HG02943 (cell line): ENCODE results near the gene CREBZF.

ENCODE experiments used
- ATAC-seq: cut with Tn5 transposase; IDR thresholded peaks from one replicate; pipeline ENCODE4 v1.9.1; 2021; ENCODE audit warnings: mild to moderate bottlenecking, low read depth, moderate library complexity; ENCODE audit not compliant: unreplicated experiment

CREBZF gene, protein sequence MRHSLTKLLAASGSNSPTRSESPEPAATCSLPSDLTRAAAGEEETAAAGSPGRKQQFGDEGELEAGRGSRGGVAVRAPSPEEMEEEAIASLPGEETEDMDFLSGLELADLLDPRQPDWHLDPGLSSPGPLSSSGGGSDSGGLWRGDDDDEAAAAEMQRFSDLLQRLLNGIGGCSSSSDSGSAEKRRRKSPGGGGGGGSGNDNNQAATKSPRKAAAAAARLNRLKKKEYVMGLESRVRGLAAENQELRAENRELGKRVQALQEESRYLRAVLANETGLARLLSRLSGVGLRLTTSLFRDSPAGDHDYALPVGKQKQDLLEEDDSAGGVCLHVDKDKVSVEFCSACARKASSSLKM

DNA sequence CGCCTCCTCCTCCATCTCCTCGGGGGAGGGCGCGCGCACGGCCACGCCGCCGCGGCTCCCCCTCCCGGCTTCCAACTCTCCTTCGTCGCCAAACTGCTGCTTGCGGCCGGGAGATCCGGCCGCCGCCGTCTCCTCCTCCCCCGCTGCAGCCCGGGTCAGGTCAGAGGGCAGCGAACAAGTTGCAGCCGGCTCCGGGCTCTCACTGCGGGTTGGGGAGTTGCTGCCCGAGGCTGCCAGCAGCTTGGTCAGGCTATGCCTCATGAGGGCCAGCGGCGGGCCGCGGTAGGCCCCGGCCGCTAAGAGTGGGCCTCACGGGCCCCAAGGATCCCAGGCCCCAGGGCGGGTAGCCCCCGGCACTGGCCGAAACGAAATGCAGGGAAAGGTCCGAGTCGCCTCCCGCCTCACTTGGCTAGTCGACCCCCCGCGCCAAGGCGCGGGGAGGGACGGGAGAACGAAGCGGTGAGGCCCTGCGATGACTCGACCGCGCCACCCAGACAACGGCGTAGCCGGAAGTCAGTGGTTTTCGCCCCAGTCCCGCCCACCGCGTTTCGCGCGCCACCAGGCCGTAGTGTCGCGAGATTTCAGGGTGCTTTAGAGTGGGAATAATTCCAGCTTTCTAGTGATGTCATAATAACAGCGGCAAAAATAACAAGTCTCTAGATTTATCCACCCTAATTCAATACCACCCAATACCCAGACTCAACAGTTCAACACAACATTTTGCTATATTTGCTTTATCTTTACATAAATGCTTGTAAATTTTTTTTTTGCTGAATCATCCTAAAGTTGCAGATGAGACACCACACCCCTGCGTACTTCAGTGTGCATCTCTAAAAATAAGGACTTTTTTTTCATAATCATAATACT is at the start of gene CREBZF:
CREBZF (minus strand) TSS at position 515 of the 867 bp plus-strand sequence; CDS start at position 261, 254 bp downstream.
- ATAC-seq = peak; percentile 90

DNA sequence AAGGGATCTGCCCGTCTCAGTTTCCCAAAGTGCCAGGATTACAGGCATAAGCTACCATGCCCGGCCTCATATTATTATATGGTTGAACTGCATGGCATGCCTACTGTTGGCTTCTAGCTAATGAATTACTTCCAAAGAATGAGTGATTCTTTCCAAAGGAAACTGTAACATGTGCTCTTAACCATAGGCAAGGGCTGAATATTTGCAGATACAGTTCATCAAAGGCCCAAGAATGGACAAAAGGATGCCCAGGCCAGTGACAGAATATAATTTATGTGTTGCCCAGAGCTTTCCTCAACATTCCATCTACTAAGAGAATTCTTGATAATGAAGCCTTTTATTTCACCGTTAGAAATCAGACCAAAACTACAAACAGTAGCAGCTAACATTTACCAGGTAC is 48.0 kb upstream of the CREBZF start:
- no peak for ATAC-seq

DNA sequence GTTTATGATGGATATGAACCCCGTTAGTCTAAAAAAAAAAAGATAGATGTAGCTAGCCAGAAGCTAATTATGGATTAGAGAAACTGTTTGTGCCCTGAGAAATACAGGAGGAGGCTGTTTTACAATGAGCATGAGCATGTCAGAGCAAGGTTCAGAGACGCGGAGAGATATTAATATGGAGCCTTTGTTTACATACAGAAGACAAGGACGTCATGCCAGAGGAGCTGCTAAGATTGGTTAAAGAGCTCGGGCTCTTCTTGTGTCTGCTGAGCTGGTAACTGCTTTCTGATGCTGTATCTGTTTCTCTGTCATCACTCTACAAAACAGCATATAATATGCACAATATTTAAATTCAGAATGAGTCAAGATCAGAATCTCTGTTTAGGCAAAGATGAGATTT is 46.0 kb upstream of the CREBZF start:
- no peak for ATAC-seq

DNA sequence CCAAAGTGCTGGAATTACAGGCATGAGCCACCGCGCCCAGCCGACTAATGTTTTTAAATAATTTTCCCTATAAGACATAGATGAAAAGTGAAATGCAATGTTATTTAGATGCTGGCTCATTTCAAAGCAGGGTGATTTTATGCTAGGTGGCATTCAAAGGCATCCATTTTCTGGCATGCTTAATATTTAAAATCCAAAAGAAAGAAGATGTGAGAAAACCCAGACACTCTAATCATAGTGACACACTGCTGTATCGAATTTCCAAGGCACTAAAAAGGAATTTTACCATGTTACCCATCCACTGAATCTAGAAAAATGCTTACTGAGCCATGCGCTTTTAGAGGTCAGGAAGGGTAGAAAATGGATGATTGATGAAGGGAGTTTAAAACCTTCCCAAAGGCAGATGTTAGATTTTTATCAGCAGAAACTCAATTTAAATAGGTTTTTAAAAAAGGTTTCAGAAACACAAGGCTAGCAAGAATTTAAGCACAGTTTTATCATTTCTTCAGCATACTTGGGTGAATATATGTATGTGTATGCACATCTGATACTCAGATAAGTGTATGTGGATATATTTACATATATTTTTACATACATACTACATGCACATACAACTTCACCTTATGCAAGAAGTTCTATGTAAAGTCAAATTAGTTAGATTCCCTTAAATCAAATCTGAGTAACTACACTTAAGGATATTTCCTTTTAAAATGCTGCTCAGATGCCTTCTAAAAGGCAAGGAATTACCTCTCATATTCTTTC is 45.2 kb upstream of the CREBZF start:
- ATAC-seq = no peak

DNA sequence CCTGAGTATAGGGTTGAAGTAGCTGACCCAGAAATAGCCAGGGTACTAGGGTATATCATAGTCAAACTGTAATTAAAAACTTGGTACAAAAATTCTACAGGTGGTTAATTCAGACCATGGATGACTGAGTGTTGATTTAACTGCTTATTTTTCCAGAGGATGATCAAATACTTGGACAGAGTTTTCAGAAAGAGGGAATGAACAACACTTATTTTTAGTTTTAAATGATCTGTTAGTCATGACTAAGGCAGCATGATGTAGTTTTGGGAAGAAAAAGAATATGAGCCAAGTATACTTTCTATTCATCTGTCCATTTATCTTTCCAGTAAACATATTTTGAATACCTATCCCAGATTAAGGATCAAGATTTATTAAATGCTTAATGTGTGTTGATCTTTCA is 40.9 kb upstream of the CREBZF start:
- ATAC-seq = no peak

DNA sequence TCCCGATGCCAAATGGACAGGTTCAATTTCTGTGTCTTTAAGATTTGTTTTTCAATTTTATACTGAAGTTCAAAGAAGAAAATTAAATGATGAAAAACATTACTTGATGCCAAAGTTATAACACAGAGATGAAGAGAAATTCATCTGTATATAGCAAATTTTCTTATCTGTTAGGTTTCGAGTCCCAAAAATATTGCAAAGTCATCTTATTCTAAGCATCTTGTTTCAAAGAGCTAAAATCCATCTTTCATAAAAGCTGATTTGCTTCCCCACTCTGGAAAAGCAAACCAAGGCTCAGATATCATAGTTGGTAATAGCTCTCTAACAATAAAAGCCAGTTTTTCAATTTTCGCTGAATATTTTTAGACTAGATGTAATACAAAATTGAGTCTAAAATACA is 40.0 kb upstream of the CREBZF start:
- ATAC-seq = no peak

DNA sequence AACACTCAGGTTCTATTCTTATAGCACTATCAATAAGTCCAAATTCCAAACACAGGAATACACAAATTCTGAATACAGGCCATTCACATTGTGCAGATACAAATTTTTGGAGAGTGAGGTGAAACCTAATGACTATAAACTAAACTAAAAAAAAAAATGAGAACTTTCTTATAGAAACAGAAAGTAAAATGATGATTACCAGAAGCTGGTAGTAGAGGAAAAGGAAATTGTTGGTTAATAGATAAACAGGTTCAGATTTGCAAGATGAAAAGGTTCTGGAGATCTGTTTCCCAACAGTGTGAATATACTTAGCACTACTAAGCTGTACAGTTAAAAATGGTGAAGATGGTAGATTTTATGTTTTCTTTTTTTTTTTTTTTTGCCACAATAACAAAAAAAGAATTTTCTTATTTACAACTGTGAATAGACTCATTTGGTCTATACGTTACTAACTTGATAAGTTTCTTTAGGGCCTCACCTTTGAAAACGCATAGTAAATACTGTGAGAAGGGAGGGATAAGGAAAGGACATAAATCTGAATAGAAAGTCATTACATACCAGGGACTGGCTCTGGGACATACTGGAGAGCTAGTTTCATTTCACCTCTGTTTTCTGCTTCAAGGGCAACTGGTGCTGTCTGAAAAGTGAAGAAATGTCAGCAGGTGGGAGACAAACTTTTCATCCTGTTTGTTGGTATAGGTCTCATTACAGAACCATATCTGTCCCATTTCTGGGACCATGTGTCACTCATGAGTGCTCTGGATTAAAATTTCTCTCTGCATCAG is 35.2 kb upstream of the CREBZF start:
- peak; percentile 84 for ATAC-seq

DNA sequence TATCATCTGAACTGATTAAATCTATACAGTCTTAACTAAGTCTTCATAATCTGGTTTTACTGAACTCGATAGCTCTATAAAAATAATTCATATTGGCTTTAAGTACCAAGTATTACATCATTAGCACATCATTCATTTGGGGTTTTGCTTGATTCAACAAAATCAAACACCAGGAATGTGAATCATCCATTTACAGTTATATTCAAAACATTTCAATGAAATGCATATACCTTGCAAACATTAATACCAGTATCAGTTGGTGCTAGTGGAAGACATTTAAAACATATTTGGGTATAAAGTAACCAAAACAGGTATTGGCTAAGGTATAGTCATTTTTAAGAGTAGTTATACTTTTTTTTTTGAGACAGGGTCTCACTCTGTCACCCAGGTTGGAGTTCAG is 33.3 kb upstream of the CREBZF start:
- no peak for ATAC-seq

DNA sequence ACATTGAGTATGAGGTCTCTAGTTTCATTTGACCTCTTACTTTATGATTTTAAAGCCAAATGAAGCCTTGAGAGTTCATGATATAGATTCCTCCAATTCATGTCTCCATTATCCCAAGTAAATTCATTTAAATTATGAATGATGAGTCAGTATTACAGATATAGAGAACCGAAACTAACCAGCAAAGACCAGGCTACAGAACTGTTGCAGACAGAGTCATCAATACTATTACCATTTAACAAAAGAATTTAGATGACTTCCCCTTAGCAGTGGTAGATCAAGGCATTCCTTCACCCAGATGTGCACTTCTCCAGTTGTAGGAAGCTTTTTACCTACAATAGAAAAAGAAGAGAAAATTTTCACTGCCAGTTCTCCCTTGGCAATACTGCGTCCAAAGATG is 32.8 kb upstream of the CREBZF start:
- no peak for ATAC-seq

DNA sequence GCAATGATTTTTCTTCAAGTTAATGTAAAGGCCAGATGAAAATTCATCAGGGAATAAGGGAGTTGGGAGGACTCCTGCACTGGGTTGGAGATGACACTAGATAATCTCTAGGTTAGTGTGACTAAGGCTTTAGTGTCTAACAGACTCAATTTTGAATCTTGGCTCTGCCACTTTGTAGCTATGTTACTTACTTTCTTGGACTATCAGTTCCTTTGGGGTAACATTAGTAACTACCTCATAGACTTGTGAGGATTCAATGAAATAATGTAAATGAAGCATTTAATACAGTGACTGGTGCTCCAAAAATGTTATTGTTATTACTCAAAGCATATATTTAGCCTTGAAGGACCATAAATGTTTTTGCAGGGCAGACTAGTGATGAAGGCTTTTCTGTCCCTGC is 30.6 kb upstream of the CREBZF start:
- no peak for ATAC-seq

DNA sequence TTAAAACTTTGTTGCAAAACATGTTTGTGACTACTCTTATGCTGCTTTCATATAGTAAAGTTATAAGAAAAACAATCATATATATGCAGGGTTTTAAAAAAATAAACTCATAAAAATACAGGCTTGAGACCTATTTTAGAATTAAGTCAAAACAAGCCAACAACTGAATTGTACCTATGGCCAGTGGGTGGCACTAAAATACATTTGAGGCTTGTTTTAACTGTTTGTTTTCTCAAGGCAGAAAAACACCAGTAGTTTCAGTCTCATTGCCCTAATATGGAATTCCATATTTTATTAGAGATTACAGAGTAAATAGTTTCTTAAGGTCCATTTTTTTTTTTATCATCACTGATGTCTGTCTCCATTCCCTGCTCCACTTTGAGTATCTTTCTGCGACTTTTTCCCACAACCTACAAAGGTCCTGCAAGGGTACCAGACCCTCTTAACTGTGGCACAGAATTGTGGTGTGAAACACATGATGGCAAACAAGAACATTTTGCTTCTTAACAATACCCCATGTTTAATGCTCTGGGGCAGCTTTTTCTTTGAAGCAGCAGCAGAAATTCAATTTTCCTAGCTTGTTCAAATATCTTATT is 29.6 kb upstream of the CREBZF start:
- no peak for ATAC-seq

DNA sequence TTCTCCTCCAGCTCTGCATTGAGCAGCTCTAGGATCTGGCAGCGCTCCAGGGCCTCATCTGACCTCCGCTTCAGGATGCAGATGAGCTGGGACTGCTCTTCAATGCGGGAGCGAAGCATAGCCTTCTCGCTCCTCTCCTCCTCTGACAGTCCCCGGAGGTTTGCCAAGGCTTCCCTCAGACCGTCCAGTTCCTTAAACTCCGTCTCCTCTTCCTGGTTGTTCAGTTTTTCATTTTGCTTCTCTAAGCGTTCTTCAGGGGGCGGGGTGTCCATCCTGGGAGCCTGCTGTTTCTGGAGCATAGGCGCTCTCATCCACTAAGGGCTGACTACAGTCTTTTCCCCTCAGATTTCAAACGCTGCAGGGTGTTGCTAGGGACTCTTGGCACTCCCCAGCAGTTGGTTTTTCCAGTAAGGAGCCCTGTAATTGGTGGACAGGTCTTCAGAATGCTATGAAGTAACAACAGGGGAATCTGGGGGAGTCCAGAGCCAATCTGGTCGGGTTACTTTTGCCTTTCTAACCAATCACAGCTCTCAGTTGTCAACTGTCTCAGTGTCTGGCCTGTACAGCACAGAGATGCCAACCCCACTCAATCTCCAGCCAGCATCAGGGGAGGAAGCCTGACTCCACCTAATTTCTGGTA is 21.0 kb upstream of the CREBZF start, which contains the start of gene CCDC89:
CCDC89 (minus strand) TSS at position 376 of the 640 bp plus-strand sequence; CDS start at position 311, 65 bp downstream.
- no peak for ATAC-seq

DNA sequence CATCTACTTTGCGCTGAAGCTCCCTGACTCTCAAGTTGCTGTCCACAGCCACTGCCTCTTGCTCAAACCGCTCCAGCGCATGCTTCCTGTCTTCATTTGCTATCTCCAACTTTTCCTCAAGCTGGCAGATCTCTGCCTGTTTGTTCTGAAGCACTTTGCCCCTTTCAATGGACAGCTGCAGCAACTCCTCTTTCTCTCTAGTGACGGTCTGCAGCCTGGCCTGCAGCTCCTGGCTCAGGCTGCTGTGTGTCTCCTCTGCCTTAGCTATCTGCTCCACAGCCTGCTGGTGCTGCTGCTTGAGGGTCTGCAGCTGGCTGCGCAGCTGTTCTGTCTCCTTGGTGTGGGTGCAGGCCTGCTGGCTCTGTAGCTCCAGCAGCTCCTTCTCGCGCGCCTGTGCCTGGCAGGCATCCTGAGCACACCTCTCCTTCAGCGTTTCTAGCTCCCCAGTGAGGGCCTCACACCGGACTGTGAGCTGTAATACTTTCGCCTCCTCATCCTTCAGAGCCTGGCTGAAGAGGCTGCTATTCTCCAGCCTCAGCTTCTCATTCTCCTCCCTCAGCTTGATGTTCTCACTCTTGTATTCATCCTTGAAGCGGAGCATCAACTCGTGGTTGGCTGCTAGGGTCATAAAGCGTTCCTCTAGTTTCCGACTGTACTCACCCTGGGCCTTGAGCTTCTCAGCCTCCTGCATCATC is 20.3 kb upstream of the CREBZF start:
- no peak for ATAC-seq

DNA sequence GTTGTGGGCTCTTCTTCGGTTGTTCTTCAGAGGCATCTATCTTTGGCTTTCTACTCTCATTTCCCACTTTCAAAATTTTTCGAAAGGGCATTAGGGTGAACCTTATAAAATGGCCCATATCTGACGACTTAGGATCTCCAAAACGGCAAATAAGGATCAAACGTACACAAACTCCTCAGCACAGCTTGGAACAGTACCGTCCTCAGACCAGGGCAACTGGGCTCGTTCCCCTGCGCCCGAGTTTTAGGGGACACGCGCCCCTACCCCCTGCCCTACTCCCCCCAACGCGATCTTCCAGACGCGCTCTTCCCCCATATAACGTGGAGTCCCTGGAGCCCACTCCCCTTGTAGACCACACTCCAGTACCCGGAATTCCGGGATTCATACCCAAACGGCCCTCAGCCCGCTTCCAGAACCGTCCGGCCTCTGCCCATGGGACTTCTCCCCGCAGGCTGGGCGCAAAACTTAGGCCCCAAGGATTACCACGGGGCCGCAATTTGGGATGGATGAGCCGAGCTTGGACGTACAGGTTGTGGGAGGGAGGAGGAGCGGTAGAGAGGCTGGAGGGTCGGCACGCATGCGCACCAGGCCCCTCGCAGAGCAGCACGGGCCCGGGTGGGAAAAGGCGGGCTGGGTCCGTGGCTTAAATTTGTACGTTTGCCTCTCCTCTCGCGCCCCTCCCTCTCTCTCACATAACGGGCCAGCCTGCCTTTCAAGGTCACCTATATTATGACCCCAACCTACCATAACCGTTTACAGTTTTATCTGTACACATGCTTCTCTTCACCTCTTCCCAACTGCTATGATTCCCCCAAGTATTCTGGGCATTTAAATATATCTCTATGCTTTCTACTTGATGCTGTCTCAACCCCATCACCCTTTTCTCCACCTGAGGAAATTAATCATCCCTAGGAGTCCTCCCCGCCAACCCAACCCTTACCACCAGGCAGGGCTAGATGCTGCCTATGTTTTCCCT is 17.7 kb upstream of the CREBZF start:
- ATAC-seq = peak; percentile 81

DNA sequence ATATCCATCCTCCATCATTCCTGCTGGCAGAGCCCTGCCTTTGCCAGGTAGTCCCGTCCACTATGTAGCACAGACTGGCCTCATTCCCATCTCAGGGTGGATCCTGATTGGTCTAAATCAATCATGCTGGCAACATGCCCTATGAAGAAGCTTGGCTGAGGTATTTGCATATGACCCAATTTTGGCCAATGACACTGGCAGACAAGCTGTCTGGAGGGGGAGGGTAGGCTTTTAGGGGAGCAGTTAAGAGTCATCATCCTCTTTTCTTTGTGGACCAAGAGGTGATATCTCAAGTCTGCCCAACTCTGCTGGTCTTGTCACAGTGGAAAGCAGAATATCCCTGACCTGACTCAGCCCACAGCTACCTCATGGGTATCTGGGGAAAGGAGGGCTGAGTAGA is 16.0 kb upstream of the CREBZF start:
- ATAC-seq = no peak

DNA sequence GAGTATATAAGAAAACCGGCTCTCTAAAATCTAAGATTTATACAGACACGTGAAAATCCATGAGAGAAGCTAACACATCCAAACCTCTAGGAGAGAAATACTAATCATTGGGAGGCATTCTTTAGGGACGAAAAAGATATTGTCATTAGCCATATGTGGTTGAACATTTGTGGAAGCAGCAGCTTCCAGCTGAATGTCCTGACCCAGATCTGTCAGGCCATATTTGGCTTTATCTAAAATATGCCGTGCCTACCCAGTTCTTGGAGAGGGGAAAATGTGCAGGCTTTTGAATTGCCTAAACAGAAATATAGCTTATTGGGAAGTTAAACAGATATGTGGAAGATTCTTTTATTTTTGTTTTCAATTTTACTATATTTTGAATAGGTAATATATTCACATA is 14.6 kb upstream of the CREBZF start:
- ATAC-seq = no peak

DNA sequence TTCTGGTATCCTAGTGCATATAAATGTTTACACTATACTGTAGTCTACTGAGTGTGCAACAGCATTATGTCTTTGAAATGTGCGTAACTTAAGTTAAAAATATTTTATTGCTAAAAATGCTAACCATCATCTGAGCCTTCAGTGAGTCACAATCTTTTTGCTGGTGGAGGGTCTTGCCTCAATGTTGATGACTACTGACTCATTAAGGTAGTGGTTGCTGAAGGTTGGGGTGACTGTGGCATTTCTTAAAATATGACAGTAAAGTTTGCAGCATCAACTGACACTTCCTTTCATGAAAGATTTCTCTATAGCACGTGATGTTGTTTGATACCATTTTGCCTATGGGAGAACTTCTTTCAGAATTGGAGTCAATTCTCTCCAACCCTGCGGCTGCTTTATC is 8.5 kb upstream of the CREBZF start:
- ATAC-seq = no peak
